ENCODE measurements around the gene GNAI1. TPM values are rescaled to one million over a fixed set of nuclear protein-coding genes. Genes with fewer than 3 reads are reported as not detected.

The GNAI1 gene
- total and polyA plus RNA-seq, 2 of the 13 experiments (the other 11 are each of a cell fraction or from before 2014, with no cell fraction given) = 3.5 to 5.7 TPM

GRCh38 chr7:80151274-80151665 is 16.6 kb downstream of the GNAI1 start:
- peaks cover 2% of the 10 kb centered on the region for H3K79me2 ChIP-seq (ENCODE audit: insufficient read depth, low read length)
- FAIRE-seq = no peak

More at GRCh38 chr7:80151274-80151665, 16.6 kb downstream of the GNAI1 start:
- Histone ChIP-seq H2AFZ (ENCODE audit: low read length) (no peak overlapping the region), H3K4me1 (ENCODE audit: insufficient read depth, low read length) (no peaks in the 10 kb centered on the region), H3K27me3 (ENCODE audit: control insufficient read depth in 1 of 2, insufficient read depth in 2 of 2, low read length in 2 of 2) (no peaks in the 10 kb centered on the region), H3K9ac (ENCODE audit: insufficient read depth, low read depth, low read length) (no peak overlapping the region), H3K4me2 (ENCODE audit: low read depth, low read length) (no peak overlapping the region), H3K9me3 (ENCODE audit: low read length) (no peaks in the 10 kb centered on the region), H4K20me1 (ENCODE audit: insufficient read depth, low read length) (no peaks in the 10 kb centered on the region), H3K4me3 (replicated peaks in 1 of 3; ENCODE audit: insufficient read depth in 1 of 3, low read depth in 2 of 3, low read length in 3 of 3) (no peak overlapping the region), H3K36me3 (replicated peaks in 1 of 2; ENCODE audit: control insufficient read depth in 1 of 2, insufficient read depth in 2 of 2, low read length in 2 of 2) (no peaks in the 10 kb centered on the region), H3K27ac (ENCODE audit: extremely low read length, insufficient read depth, low read length) (no peak overlapping the region)
- CTCF ChIA-PET (ENCODE audit: low intra/inter-chr PET ratio, low total read pairs) = no interaction called here
- intact Hi-C loops (cut with micrococcal nuclease; ENCODE audit: unreplicated experiment) (no loop called here), in situ Hi-C loops (cut with HindIII; ENCODE audit: extremely low pct_ligation_motif_present, low pct_unique_long_range_greater_than_20kb) (no loop called here)
- ATAC-seq (no peak), DNase-seq (ENCODE audit: low spot score) (no peak)
- TF ChIP-seq ZNF768 (CRISPR knock-in tag; IDR thresholded peaks at IDR 0.05) (no peak), ZNF12 (CRISPR knock-in tag; IDR thresholded peaks at IDR 0.05) (no peak), ZNF329 (CRISPR knock-in tag; IDR thresholded peaks at IDR 0.05; ENCODE audit: low read depth) (no peak), ZNF24 (IDR thresholded peaks at IDR 0.05) (no peak), MLXIP (CRISPR knock-in tag; IDR thresholded peaks at IDR 0.05; ENCODE audit: borderline replicate concordance) (no peak), HCFC1 (IDR thresholded peaks at IDR 0.05; ENCODE audit: low read depth, low read length) (no peak), ZNF264 (CRISPR knock-in tag; IDR thresholded peaks at IDR 0.05) (no peak), AKNA (CRISPR knock-in tag; IDR thresholded peaks at IDR 0.05; ENCODE audit: borderline replicate concordance) (no peak), NR2F6 (IDR thresholded peaks at IDR 0.05) (no peak), NR2F6 (CRISPR knock-in tag; IDR thresholded peaks at IDR 0.05) (no peak), BRCA1 (CRISPR knock-in tag; IDR thresholded peaks at IDR 0.05) (no peak)
- POLR2A ChIA-PET = no interaction called here
- BruUV-seq (replicated peaks) = no TSS peak
